HEK293T (cell line): ENCODE results near the gene CAPN3.

Source experiments
- ARNT ChIP-seq: fragments of 450-650 bp; IDR thresholded peaks from 2 replicates; pipeline ENCODE4 v1.6.1; 2017; ENCODE audit warnings: mild to moderate bottlenecking
- BHLHE40 ChIP-seq: fragments of 450-650 bp; IDR thresholded peaks from 2 replicates; pipeline ENCODE4 v1.6.1; 2016; ENCODE audit warnings: mild to moderate bottlenecking, moderate library complexity, borderline replicate concordance
- FOXK2 ChIP-seq: fragments of 450-650 bp; IDR thresholded peaks from 2 replicates; pipeline ENCODE4 v1.6.1; 2016; ENCODE audit warnings: mild to moderate bottlenecking
- FOXM1 ChIP-seq: fragments of 450-650 bp; IDR thresholded peaks from 2 replicates; pipeline ENCODE4 v1.6.1; 2017; ENCODE audit warnings: mild to moderate bottlenecking, borderline replicate concordance
- HDGF ChIP-seq: fragments of 450-650 bp; IDR thresholded peaks from 2 replicates; pipeline ENCODE4 v1.6.1; 2017; ENCODE audit warnings: antibody characterized with exemption, borderline replicate concordance
- NFRKB ChIP-seq: fragments of 450-650 bp; IDR thresholded peaks from 2 replicates; pipeline ENCODE4 v1.6.1; 2016; ENCODE audit warnings: mild to moderate bottlenecking, moderate library complexity
- SP1 ChIP-seq: fragments of 450-650 bp; IDR thresholded peaks from 2 replicates; pipeline ENCODE4 v1.6.1; 2017
- SUZ12 ChIP-seq: fragments of 450-650 bp; IDR thresholded peaks from 2 replicates; pipeline ENCODE4 v1.6.1; 2016; ENCODE audit warnings: mild to moderate bottlenecking

DNA sequence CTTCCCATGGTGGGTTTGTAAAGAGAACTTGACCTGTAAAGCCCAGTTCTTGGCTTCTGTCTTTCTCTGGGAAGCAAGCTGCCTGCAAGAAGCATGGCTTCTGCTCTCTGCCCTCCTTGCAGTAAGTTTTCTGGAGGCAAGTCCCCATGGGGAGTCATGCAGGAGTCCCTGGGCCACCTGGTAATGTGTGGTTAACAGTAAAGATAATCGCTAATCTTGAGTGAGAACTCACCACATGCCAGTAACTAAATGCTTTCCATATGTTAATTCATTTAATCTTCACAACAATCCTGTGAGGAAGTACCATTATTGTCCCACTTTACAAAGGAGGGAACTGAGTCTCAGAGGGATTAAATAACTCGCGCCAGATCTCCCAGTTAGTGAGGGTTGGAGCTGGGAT is 4.2 kb downstream of the CAPN3 start:
- TF ChIP-seq FOXM1 (no peak), HDGF (no peak), BHLHE40 (no peak), NFRKB (no peak), SP1 (no peak), FOXK2 (no peak), SUZ12 (no peak), ARNT (no peak)
